Stimulated activated CD4-positive, alpha-beta T cell treated with anti-CD3 and anti-CD28 coated beads, Interleukin-12 subunit alpha, Interleukin-12 subunit beta, amount 100 ng/mL, for 24 hours (primary cell): ENCODE measurements around the gene THBS3.
A peak's percentile ranks its signal among the peaks of the same experiment; 100 is the strongest.
"Not testable (repeated sequence)": the region's sequence is repeated elsewhere in the genome, so short reads cannot be mapped to it uniquely, and the experiment has no call there.

Experiments used
- DNase-seq, 2 experiments: peaks; one replicate each; pipeline ENCODE4 v3.0.0-alpha.2; 2020; ENCODE audit warnings: low read depth in 2 of 2

Gene THBS3

GRCh38 chr1:155208541-155209311 lies 1.0 kb upstream of the THBS3 start, which contains the start of gene MTX1:
Gene MTX1 (plus strand): TSS chr1:155208695. CDS start chr1:155208805, 110 bp downstream.
- DNase-seq = peak; percentile 70 to 84

- peak; percentile 75 to 91 for DNase-seq
These were observed 549 bp downstream of the THBS3 start for GRCh38 chr1:155206891-155207805.

- DNase-seq = no peak
These were observed 1.6 kb downstream of the THBS3 start for GRCh38 chr1:155205969-155206593.

GRCh38 chr1:155205035-155205434 lies 2.7 kb downstream of the THBS3 start:
- no peak for DNase-seq

GRCh38 chr1:155202731-155203515 lies 4.8 kb downstream of the THBS3 start:
- DNase-seq = no peak

- DNase-seq = no peak
These were observed 5.5 kb downstream of the THBS3 start for GRCh38 chr1:155202198-155202597.

GRCh38 chr1:155200920-155201319 lies 6.8 kb downstream of the THBS3 start:
- no peak for DNase-seq

GRCh38 chr1:155199792-155200191 lies 7.9 kb downstream of the THBS3 start:
- DNase-seq = no peak

GRCh38 chr1:155198547-155198906 lies 9.2 kb downstream of the THBS3 start:
- no peak for DNase-seq

GRCh38 chr1:155197901-155198546 lies 9.7 kb downstream of the THBS3 start:
- no peak for DNase-seq

GRCh38 chr1:155196893-155197638 lies 10.6 kb downstream of the THBS3 start:
- DNase-seq = no peak

- DNase-seq = no peak
These were observed 11.4 kb downstream of the THBS3 start for GRCh38 chr1:155196103-155196892.

- DNase-seq = no peak
These were observed 12.2 kb downstream of the THBS3 start for GRCh38 chr1:155195201-155196102.

- not testable (repeated sequence) for DNase-seq
These were observed 13.8 kb downstream of the THBS3 start for GRCh38 chr1:155193991-155194240.

GRCh38 chr1:155193275-155193990 lies 14.3 kb downstream of the THBS3 start:
- peak; percentile 57 to 92 for DNase-seq

- no peak for DNase-seq
These were observed 15.1 kb downstream of the THBS3 start for GRCh38 chr1:155192346-155193274.

- no peak for DNase-seq
These were observed 15.8 kb downstream of the THBS3 start for GRCh38 chr1:155191904-155192303.
